IMR-90 (cell line): ENCODE data around the gene DSCAML1. TPM values are rescaled to one million over a fixed set of nuclear protein-coding genes. Genes with fewer than 3 reads are reported as not detected.

Source experiments
- ATAC-seq: fragments of 200-7000 bp; cut with Tn5 transposase; 2 replicates; pipeline ENCODE4 v1.9.1; 2020; ENCODE audit warnings: low read depth, mild to moderate bottlenecking, moderate library complexity
- BruUV-seq: library from RNA; stranded (reverse); fragments of 400-500 nt; replicated peaks from 2 replicates; lab custom pipeline; 2021; lab: Mats Ljungman, UMichigan
- CTCF ChIA-PET: fragments of 300-600 bp; formaldehyde crosslinking; extraction: SDS; loops from one replicate; lab custom pipeline; 2021; ENCODE audit warnings: antibody characterized with exemption; lab: Yijun Ruan, JAX
- POLR2A ChIA-PET: fragments of 300-600 bp; sonication (Branson Sonifier 250); formaldehyde crosslinking; loops from one replicate; lab custom pipeline; 2022; ENCODE audit warnings: antibody characterized with exemption; ENCODE audit not compliant: unreplicated experiment; lab: Charles Lee
- DNase-seq: peaks from one replicate; pipeline ENCODE4 v3.0.0; 2013
- H2AFZ ChIP-seq: replicated peaks from 2 replicates; pipeline ENCODE3; 2013; ENCODE audit warnings: low read length, mild to moderate bottlenecking; ENCODE audit not compliant: poor library complexity
- H2AK5ac ChIP-seq: 2 replicates; pipeline ENCODE4 v1.6.1; 2013; ENCODE audit warnings: low read depth, low read length, inconsistent platforms
- H2AK9ac ChIP-seq: replicated peaks from 2 replicates; pipeline ENCODE3; 2013; ENCODE audit warnings: mild to moderate bottlenecking, low read depth, low read length, moderate library complexity; ENCODE audit not compliant: poor library complexity
- H2BK120ac ChIP-seq: 2 replicates; pipeline ENCODE4 v1.6.1; 2013; ENCODE audit warnings: low read depth, low read length, inconsistent platforms
- H2BK15ac ChIP-seq: 3 replicates; pipeline ENCODE4 v1.6.1; 2013; ENCODE audit warnings: low read depth, low read length, inconsistent platforms
- H2BK20ac ChIP-seq: 2 replicates; pipeline ENCODE4 v1.6.1; 2013; ENCODE audit warnings: low read depth, mild to moderate bottlenecking, inconsistent platforms, low read length, moderate library complexity
- H2BK5ac ChIP-seq: 2 replicates; pipeline ENCODE4 v1.6.1; 2013; ENCODE audit warnings: mild to moderate bottlenecking, low read depth, low read length, inconsistent platforms; ENCODE audit not compliant: poor library complexity, severe bottlenecking
- H3K14ac ChIP-seq: replicated peaks from 2 replicates; pipeline ENCODE4 v1.6.1; 2013; ENCODE audit warnings: low read depth, low read length, inconsistent platforms
- H3K18ac ChIP-seq: 2 replicates; pipeline ENCODE4 v1.6.1; 2013; ENCODE audit warnings: low read depth, low read length, control low read depth
- H3K23ac ChIP-seq: 2 replicates; pipeline ENCODE4 v1.6.1; 2013; ENCODE audit warnings: low read depth, low read length, inconsistent platforms
- H3K27ac ChIP-seq: 2 replicates; pipeline ENCODE4 v1.5.1; 2013; ENCODE audit warnings: mild to moderate bottlenecking, control low read depth, low read length; ENCODE audit not compliant: insufficient read depth
- H3K27me3 ChIP-seq: 2 replicates; pipeline ENCODE4 v1.6.1; 2013; ENCODE audit warnings: low read length; ENCODE audit not compliant: control insufficient read depth, insufficient read depth
- H3K36me3 ChIP-seq: 2 replicates; pipeline ENCODE4 v1.6.1; 2013; ENCODE audit warnings: low read length, mixed read lengths; ENCODE audit not compliant: control insufficient read depth, insufficient read depth
- H3K4ac ChIP-seq: 2 replicates; pipeline ENCODE4 v1.6.1; 2013; ENCODE audit warnings: low read depth, low read length, inconsistent platforms
- H3K4me1 ChIP-seq: 2 replicates; pipeline ENCODE4 v1.6.1; 2013; ENCODE audit warnings: low read length, mixed read lengths; ENCODE audit not compliant: control insufficient read depth, insufficient read depth
- H3K4me2 ChIP-seq: 2 replicates; pipeline ENCODE4 v1.6.1; 2013; ENCODE audit warnings: low read depth, mild to moderate bottlenecking, control low read depth, low read length, moderate library complexity
- H3K4me3 ChIP-seq: 2 replicates; pipeline ENCODE4 v1.5.1; 2013; ENCODE audit warnings: low read depth, mild to moderate bottlenecking, control low read depth, low read length, moderate library complexity; ENCODE audit not compliant: insufficient read depth
- H3K56ac ChIP-seq: 2 replicates; pipeline ENCODE4 v1.6.1; 2013; ENCODE audit warnings: low read length, inconsistent platforms; ENCODE audit not compliant: insufficient read depth; ENCODE audit errors: extremely low read depth
- H3K79me1 ChIP-seq, 2 experiments: 2 replicates each; pipeline ENCODE4 v1.6.1; 2013; ENCODE audit warnings: low read length in 2 of 2, inconsistent platforms in 1 of 2, low read depth in 1 of 2
- H3K9ac ChIP-seq: 2 replicates; pipeline ENCODE4 v1.6.1; 2013; ENCODE audit warnings: low read depth, low read length, control low read depth
- H3K9me1 ChIP-seq: 2 replicates; pipeline ENCODE4 v1.6.1; 2013; ENCODE audit warnings: low read length, inconsistent platforms; ENCODE audit not compliant: insufficient read depth
- H3K9me3 ChIP-seq: 2 replicates; pipeline ENCODE4 v1.6.1; 2013; ENCODE audit warnings: low read length; ENCODE audit not compliant: control insufficient read depth, insufficient read depth
- H4K20me1 ChIP-seq: 2 replicates; pipeline ENCODE4 v1.6.1; 2013; ENCODE audit warnings: low read length, inconsistent platforms; ENCODE audit not compliant: insufficient read depth
- H4K5ac ChIP-seq: 2 replicates; pipeline ENCODE4 v1.6.1; 2013; ENCODE audit warnings: mild to moderate bottlenecking, low read depth, low read length, control low read depth
- H4K8ac ChIP-seq, 2 experiments: 2 replicates each; pipeline ENCODE4 v1.6.1; 2013; ENCODE audit warnings: low read depth in 2 of 2, low read length in 2 of 2, control low read depth in 1 of 2, inconsistent platforms in 1 of 2
- H4K91ac ChIP-seq: 2 replicates; pipeline ENCODE4 v1.6.1; 2013; ENCODE audit warnings: low read depth, low read length, inconsistent platforms; ENCODE audit not compliant: insufficient read depth
- BHLHE40 ChIP-seq: fragments of 150-350 bp; IDR thresholded peaks from 2 replicates; pipeline ENCODE4 v1.6.1; 2016; ENCODE audit warnings: mild to moderate bottlenecking, low read depth, low read length
- CEBPB ChIP-seq: IDR thresholded peaks from 2 replicates; pipeline ENCODE4 v1.6.1; 2012; ENCODE audit warnings: low read depth, low read length, improper control_type of control experiment
- CHD1 ChIP-seq: IDR thresholded peaks from 2 replicates; pipeline ENCODE4 v1.6.1; 2012; ENCODE audit warnings: low read depth, low read length, improper control_type of control experiment
- MAFK ChIP-seq: IDR thresholded peaks from 2 replicates; pipeline ENCODE4 v1.6.1; 2012; ENCODE audit warnings: low read depth, low read length, improper control_type of control experiment
- MAZ ChIP-seq: IDR thresholded peaks from 2 replicates; pipeline ENCODE4 v1.6.1; 2012; ENCODE audit warnings: low read depth, mild to moderate bottlenecking, low read length, improper control_type of control experiment, moderate library complexity, borderline replicate concordance
- RAD21 ChIP-seq: IDR thresholded peaks from 2 replicates; pipeline ENCODE4 v1.6.1; 2012; ENCODE audit warnings: low read length, improper control_type of control experiment
- RCOR1 ChIP-seq: IDR thresholded peaks from 2 replicates; pipeline ENCODE4 v1.6.1; 2012; ENCODE audit warnings: mild to moderate bottlenecking, low read length, improper control_type of control experiment; ENCODE audit not compliant: insufficient replicate concordance
- RFX5 ChIP-seq: IDR thresholded peaks from 2 replicates; pipeline ENCODE4 v1.8.0; 2012; ENCODE audit warnings: low read depth, mild to moderate bottlenecking, low read length, moderate library complexity
- WGBS, 2 experiments: methylation state at CpG; one replicate each; pipeline versions ENCODE4 v1.1.5 to v1.1.7; 2013; ENCODE audit warnings: missing lambda C conversion rate in 2 of 2; ENCODE audit not compliant: insufficient read length in 1 of 2; ENCODE audit errors: extremely low coverage in 2 of 2; 5-methylcytosine and 5-hydroxymethylcytosine counted together
- dilution Hi-C: fragments of 300-500 bp; cut with HindIII; formaldehyde crosslinking; loops from one replicate; pipeline ENCODE4 v1.14.3; 2018; ENCODE audit warnings: low sequenced_read_pairs; ENCODE audit not compliant: unreplicated experiment
- in situ Hi-C: fragments of 300-500 bp; cut with MboI; formaldehyde crosslinking; loops from 3 replicates; pipeline ENCODE4 v1.14.3; 2019; ENCODE audit warnings: low sequenced_read_pairs, inconsistent platforms, mixed read lengths
- intact Hi-C: fragments of 100-400 bp; cut with micrococcal nuclease; formaldehyde crosslinking; loops from 2 replicates; pipeline ENCODE4 v1.10.0; 2022
- polyA plus RNA-seq, 3 experiments: library from polyadenylated mRNA; depleted of rRNA; stranded (reverse); fragments of >200 nt; gene quantifications; 2 replicates each; pipeline ENCODE4 v1.2.3, GENCODE V29; 2012; ENCODE audit warnings: low replicate concordance in 1 of 3
- total RNA-seq: library from RNA; depleted of rRNA; stranded (reverse); fragments of >200 nt; gene quantifications from 2 replicates; pipeline ENCODE4 v1.2.3, GENCODE V29; 2012
- TF ChIP-seq, protein P1 (sequence below): fragments of 150-350 bp; IDR thresholded peaks from 2 replicates; pipeline ENCODE4 v1.6.1; 2017; ENCODE audit warnings: mild to moderate bottlenecking, antibody characterized with exemption, low read length, low read depth
- TF ChIP-seq, protein P2 (sequence below): fragments of 150-350 bp; IDR thresholded peaks from 2 replicates; pipeline ENCODE4 v1.6.1; 2016; ENCODE audit warnings: low read depth, mild to moderate bottlenecking, low read length, moderate library complexity, borderline replicate concordance
- TF ChIP-seq, protein P3 (sequence below): conservative IDR thresholded peaks from 2 replicates; pipeline ENCODE4 v1.5.1; 2012; ENCODE audit warnings: mild to moderate bottlenecking, low read depth, low read length, improper control_type of control experiment

DSCAML1 gene
- total and polyA plus RNA-seq, 2 of the 4 experiments (the other 2 are of a cell fraction) = not detected

DNA sequence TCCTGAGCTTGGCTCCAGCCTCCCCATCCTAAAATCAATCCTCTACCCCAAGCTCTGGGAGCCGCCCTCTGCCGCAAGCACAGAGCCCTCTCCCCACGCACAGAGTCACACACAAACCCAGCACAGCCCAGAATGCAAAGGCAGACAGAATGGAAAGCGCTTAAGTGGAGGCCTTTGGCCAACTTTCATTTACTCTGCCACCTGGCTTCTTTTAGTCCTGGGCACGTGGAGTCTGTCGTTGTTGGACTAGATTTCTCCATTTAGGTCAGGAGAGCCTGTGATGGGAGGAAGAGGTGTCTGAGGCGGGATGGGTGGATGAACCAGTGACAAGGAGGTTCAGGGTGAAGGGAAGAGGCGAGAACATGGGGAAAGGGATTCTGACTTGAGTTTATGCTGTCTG lies 191.7 kb downstream of the DSCAML1 start:
- Histone ChIP-seq H3K23ac (no peak overlapping the region), H2AK9ac (no peak overlapping the region), H3K4me2 (no peak overlapping the region), H4K8ac (no peak overlapping the region), H3K4me3 (no peak overlapping the region), H2AK5ac (no peak overlapping the region), H3K9ac (no peak overlapping the region), H3K9me3 (no peaks in the 10 kb centered on the region), H2AFZ (no peak overlapping the region), H4K20me1 (no peaks in the 10 kb centered on the region), H3K9me1 (no peaks in the 10 kb centered on the region), H3K4ac (no peak overlapping the region), H2BK120ac (no peak overlapping the region), H4K5ac (no peak overlapping the region), H3K4me1 (no peaks in the 10 kb centered on the region), H2BK15ac (no peak overlapping the region), H3K36me3 (no peaks in the 10 kb centered on the region), H3K27ac (no peak overlapping the region), H3K27me3 (peaks cover 12% of the 10 kb centered on the region), H4K91ac (no peak overlapping the region), H3K79me1 (no peaks in the 10 kb centered on the region), H3K18ac (no peak overlapping the region), H3K56ac (no peak overlapping the region), H2BK5ac (no peak overlapping the region), H3K14ac (no peak overlapping the region), H2BK20ac (no peak overlapping the region)
- no CpG with 5 or more reads among the region's 8 CpGs for WGBS, 2 experiments
- ATAC-seq (no peak), DNase-seq (no peak)
- no TSS peak for BruUV-seq
- in situ Hi-C loops (no loop called here), intact Hi-C loops (no loop called here), dilution Hi-C loops (no loop called here)
- TF ChIP-seq, protein P1, sequence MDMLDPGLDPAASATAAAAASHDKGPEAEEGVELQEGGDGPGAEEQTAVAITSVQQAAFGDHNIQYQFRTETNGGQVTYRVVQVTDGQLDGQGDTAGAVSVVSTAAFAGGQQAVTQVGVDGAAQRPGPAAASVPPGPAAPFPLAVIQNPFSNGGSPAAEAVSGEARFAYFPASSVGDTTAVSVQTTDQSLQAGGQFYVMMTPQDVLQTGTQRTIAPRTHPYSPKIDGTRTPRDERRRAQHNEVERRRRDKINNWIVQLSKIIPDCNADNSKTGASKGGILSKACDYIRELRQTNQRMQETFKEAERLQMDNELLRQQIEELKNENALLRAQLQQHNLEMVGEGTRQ = no peak
- TF ChIP-seq CHD1 (no peak), MAFK (no peak), BHLHE40 (no peak), MAZ (no peak), RFX5 (no peak), RAD21 (no peak), RCOR1 (no peak), CEBPB (no peak)
- TF ChIP-seq, protein P2, sequence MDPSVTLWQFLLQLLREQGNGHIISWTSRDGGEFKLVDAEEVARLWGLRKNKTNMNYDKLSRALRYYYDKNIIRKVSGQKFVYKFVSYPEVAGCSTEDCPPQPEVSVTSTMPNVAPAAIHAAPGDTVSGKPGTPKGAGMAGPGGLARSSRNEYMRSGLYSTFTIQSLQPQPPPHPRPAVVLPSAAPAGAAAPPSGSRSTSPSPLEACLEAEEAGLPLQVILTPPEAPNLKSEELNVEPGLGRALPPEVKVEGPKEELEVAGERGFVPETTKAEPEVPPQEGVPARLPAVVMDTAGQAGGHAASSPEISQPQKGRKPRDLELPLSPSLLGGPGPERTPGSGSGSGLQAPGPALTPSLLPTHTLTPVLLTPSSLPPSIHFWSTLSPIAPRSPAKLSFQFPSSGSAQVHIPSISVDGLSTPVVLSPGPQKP = no peak
- TF ChIP-seq, protein P3, sequence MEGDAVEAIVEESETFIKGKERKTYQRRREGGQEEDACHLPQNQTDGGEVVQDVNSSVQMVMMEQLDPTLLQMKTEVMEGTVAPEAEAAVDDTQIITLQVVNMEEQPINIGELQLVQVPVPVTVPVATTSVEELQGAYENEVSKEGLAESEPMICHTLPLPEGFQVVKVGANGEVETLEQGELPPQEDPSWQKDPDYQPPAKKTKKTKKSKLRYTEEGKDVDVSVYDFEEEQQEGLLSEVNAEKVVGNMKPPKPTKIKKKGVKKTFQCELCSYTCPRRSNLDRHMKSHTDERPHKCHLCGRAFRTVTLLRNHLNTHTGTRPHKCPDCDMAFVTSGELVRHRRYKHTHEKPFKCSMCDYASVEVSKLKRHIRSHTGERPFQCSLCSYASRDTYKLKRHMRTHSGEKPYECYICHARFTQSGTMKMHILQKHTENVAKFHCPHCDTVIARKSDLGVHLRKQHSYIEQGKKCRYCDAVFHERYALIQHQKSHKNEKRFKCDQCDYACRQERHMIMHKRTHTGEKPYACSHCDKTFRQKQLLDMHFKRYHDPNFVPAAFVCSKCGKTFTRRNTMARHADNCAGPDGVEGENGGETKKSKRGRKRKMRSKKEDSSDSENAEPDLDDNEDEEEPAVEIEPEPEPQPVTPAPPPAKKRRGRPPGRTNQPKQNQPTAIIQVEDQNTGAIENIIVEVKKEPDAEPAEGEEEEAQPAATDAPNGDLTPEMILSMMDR = no peak
- CTCF ChIA-PET = no interaction called here
- POLR2A ChIA-PET = no interaction called here
